ENCODE data around the gene DENND1A.

Gene DENND1A

DNA sequence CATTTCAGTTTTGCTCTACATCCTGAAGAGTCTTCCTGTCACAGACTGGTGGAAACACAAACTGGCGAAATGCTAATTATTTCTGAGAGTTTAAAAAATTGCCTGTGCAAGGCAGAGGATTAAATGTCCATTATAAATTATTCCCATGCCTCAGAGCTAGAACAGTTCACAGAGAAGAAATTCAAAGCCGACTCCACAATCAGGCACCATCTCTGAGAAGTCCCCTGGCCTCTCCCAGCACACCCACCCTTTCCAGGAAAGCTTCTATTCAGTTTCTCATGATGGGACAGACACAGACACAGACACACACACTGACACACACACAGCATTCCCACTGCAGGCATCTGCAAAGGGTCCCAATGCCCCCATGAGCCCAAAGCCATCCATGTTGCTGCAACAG is 253.1 kb downstream of the DENND1A start:
- H3K27me3 ChIP-seq (ENCODE audit: control insufficient read depth in 3 of 3, insufficient read depth in 3 of 3, low read depth in 1 of 3, low read length in 3 of 3), result no peaks in the 10 kb centered on the region
- peak overlapping the region; percentile 44 for H3K18ac ChIP-seq (ENCODE audit: low read length)
- no CpG with 5 or more reads among the region's 2 CpGs for WGBS, 2 donors (ENCODE audit: extremely low coverage in 2 of 2, insufficient read length in 2 of 2, insufficient replicate concordance in 1 of 2)
- H4K91ac ChIP-seq (ENCODE audit: low read depth, low read length, poor library complexity), result no peak overlapping the region
- no peak for DNase-seq (ENCODE audit: low spot score)
- no peak overlapping the region for H2AK5ac ChIP-seq (ENCODE audit: low read depth, low read length)
- peaks cover 0 to 11% of the 10 kb centered on the region in 2 donors for H3K4me1 ChIP-seq (ENCODE audit: control insufficient read depth in 2 of 2, insufficient read depth in 1 of 2, low read depth in 1 of 2, low read length in 2 of 2)
- H3K9ac ChIP-seq (ENCODE audit: low read depth, low read length, poor library complexity), result no peak overlapping the region
- H3K79me1 ChIP-seq (ENCODE audit: low read depth, low read length), result peaks cover 3% of the 10 kb centered on the region
- H2BK5ac ChIP-seq (ENCODE audit: low read length), result no peak overlapping the region
- no peak overlapping the region for H3K14ac ChIP-seq (ENCODE audit: low read length)
- H3K23ac ChIP-seq (ENCODE audit: low read depth, low read length, poor library complexity), result no peak overlapping the region
- H4K8ac ChIP-seq (ENCODE audit: low read depth, low read length), result no peak overlapping the region
- no peak overlapping the region for H3K4ac ChIP-seq (ENCODE audit: low read length)
- H2AFZ ChIP-seq (ENCODE audit: low read length), result no peak overlapping the region
- H2BK120ac ChIP-seq (ENCODE audit: low read depth, low read length), result no peak overlapping the region
- H3K4me2 ChIP-seq (ENCODE audit: insufficient read depth, low read length, poor library complexity, severe bottlenecking), result no peak overlapping the region
- peaks cover 0 to 3% of the 10 kb centered on the region in 2 donors for H3K36me3 ChIP-seq (replicated peaks in 1 of 2; ENCODE audit: control insufficient read depth in 2 of 2, insufficient read depth in 2 of 2, low read length in 2 of 2)
- peaks cover 13 to 27% of the 10 kb centered on the region in 2 donors for H3K9me3 ChIP-seq (replicated peaks in 1 of 2; ENCODE audit: control insufficient read depth in 2 of 2, insufficient read depth in 1 of 2, low read depth in 1 of 2, low read length in 2 of 2)
- no peak overlapping the region for H2BK15ac ChIP-seq (ENCODE audit: low read length)
- no peak overlapping the region for H2BK12ac ChIP-seq (ENCODE audit: low read length)
- H3K4me3 ChIP-seq (ENCODE audit: low read length in 2 of 2), result no peak overlapping the region
- H3K27ac ChIP-seq (replicated peaks; ENCODE audit: low read length), result no peak overlapping the region

- no peak overlapping the region for H3K9ac ChIP-seq (ENCODE audit: low read depth, low read length, poor library complexity)
- H3K4me3 ChIP-seq (ENCODE audit: low read length in 2 of 2), result no peak overlapping the region
- peak overlapping the region; percentile 27 for H3K18ac ChIP-seq (ENCODE audit: low read length)
- no peak overlapping the region for H4K91ac ChIP-seq (ENCODE audit: low read depth, low read length, poor library complexity)
- H3K4me1 ChIP-seq (ENCODE audit: control insufficient read depth in 2 of 2, insufficient read depth in 1 of 2, low read depth in 1 of 2, low read length in 2 of 2), result peaks cover 6 to 12% of the 10 kb centered on the region in 2 donors
- H3K23ac ChIP-seq (ENCODE audit: low read depth, low read length, poor library complexity), result no peak overlapping the region
- H3K4me2 ChIP-seq (ENCODE audit: insufficient read depth, low read length, poor library complexity, severe bottlenecking), result no peak overlapping the region
- no peak overlapping the region for H2BK15ac ChIP-seq (ENCODE audit: low read length)
- no peak overlapping the region for H3K4ac ChIP-seq (ENCODE audit: low read length)
- H2BK12ac ChIP-seq (ENCODE audit: low read length), result no peak overlapping the region
- peaks cover 10 to 30% of the 10 kb centered on the region in 2 donors for H3K9me3 ChIP-seq (replicated peaks in 1 of 2; ENCODE audit: control insufficient read depth in 2 of 2, insufficient read depth in 1 of 2, low read depth in 1 of 2, low read length in 2 of 2)
- H3K79me1 ChIP-seq (ENCODE audit: low read depth, low read length), result peaks cover 3% of the 10 kb centered on the region
- no CpG with 5 or more reads among the region's 3 CpGs for WGBS, 2 donors (ENCODE audit: extremely low coverage in 2 of 2, insufficient read length in 2 of 2, insufficient replicate concordance in 1 of 2)
- H3K14ac ChIP-seq (ENCODE audit: low read length), result no peak overlapping the region
- H3K36me3 ChIP-seq (replicated peaks in 1 of 2; ENCODE audit: control insufficient read depth in 2 of 2, insufficient read depth in 2 of 2, low read length in 2 of 2), result peaks cover 0 to 5% of the 10 kb centered on the region in 2 donors
- no peaks in the 10 kb centered on the region for H3K27me3 ChIP-seq (ENCODE audit: control insufficient read depth in 3 of 3, insufficient read depth in 3 of 3, low read depth in 1 of 3, low read length in 3 of 3)
- H2BK120ac ChIP-seq (ENCODE audit: low read depth, low read length), result no peak overlapping the region
- H2AK5ac ChIP-seq (ENCODE audit: low read depth, low read length), result no peak overlapping the region
- H3K27ac ChIP-seq (replicated peaks; ENCODE audit: low read length), result peak overlapping the region; percentile 8
- no peak overlapping the region for H2AFZ ChIP-seq (ENCODE audit: low read length)
- no peak overlapping the region for H2BK5ac ChIP-seq (ENCODE audit: low read length)
- peak; percentile 15 for DNase-seq (ENCODE audit: low spot score)
- H4K8ac ChIP-seq (ENCODE audit: low read depth, low read length), result no peak overlapping the region
These were observed 260.6 kb downstream of the DENND1A start for GRCh38 chr9:123669346-123669745.

DNA sequence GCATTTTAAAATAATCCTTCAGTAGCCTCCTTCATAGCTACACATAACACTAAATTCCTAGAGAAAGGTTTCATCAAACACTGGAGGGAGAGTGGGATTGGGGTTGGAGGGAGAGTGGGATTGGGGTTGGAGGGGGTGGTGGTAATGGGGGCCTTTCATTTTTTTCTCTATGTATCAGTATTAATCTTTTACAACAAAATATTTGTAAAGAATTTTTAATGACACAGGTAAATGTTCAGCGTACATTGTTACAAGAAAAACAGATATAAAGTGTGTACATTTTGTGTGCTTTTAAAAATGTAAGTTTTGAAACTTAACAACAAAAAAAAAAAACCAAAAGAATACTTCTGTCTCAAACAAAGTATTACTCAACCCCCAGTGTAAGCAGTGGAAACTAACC is 266.4 kb downstream of the DENND1A start:
- Histone ChIP-seq H4K91ac (ENCODE audit: low read depth, low read length, poor library complexity) (no peak overlapping the region), H3K27ac (replicated peaks; ENCODE audit: low read length) (no peak overlapping the region), H3K23ac (ENCODE audit: low read depth, low read length, poor library complexity) (no peak overlapping the region), H2BK5ac (ENCODE audit: low read length) (no peak overlapping the region), H2AK5ac (ENCODE audit: low read depth, low read length) (no peak overlapping the region), H3K4me1 (ENCODE audit: control insufficient read depth in 2 of 2, insufficient read depth in 1 of 2, low read depth in 1 of 2, low read length in 2 of 2) (peaks cover 6 to 12% of the 10 kb centered on the region in 2 donors), H2BK120ac (ENCODE audit: low read depth, low read length) (no peak overlapping the region), H3K4me3 (ENCODE audit: low read length in 2 of 2) (no peak overlapping the region), H3K9me3 (replicated peaks in 1 of 2; ENCODE audit: control insufficient read depth in 2 of 2, insufficient read depth in 1 of 2, low read depth in 1 of 2, low read length in 2 of 2) (peaks cover 5 to 27% of the 10 kb centered on the region in 2 donors), H3K79me1 (ENCODE audit: low read depth, low read length) (no peaks in the 10 kb centered on the region), H2BK15ac (ENCODE audit: low read length) (no peak overlapping the region), H2AFZ (ENCODE audit: low read length) (no peak overlapping the region), H3K4ac (ENCODE audit: low read length) (no peak overlapping the region), H3K18ac (ENCODE audit: low read length) (no peak overlapping the region), H3K36me3 (replicated peaks in 1 of 2; ENCODE audit: control insufficient read depth in 2 of 2, insufficient read depth in 2 of 2, low read length in 2 of 2) (peaks cover 0 to 4% of the 10 kb centered on the region in 2 donors), H4K8ac (ENCODE audit: low read depth, low read length) (no peak overlapping the region), H3K14ac (ENCODE audit: low read length) (no peak overlapping the region), H3K4me2 (ENCODE audit: insufficient read depth, low read length, poor library complexity, severe bottlenecking) (no peak overlapping the region), H3K27me3 (ENCODE audit: control insufficient read depth in 3 of 3, insufficient read depth in 3 of 3, low read depth in 1 of 3, low read length in 3 of 3) (no peaks in the 10 kb centered on the region), H3K9ac (ENCODE audit: low read depth, low read length, poor library complexity) (no peak overlapping the region), H2BK12ac (ENCODE audit: low read length) (no peak overlapping the region)
- no CpG with 5 or more reads among the region's 1 CpG for WGBS, 2 donors (ENCODE audit: extremely low coverage in 2 of 2, insufficient read length in 2 of 2, insufficient replicate concordance in 1 of 2)
- DNase-seq (ENCODE audit: low spot score), result no peak

- Histone ChIP-seq H2AK5ac (ENCODE audit: low read depth, low read length) (no peak overlapping the region), H3K4ac (ENCODE audit: low read length) (no peak overlapping the region), H2BK5ac (ENCODE audit: low read length) (no peak overlapping the region), H3K27ac (replicated peaks; ENCODE audit: low read length) (no peak overlapping the region), H3K4me2 (ENCODE audit: insufficient read depth, low read length, poor library complexity, severe bottlenecking) (no peak overlapping the region), H2BK12ac (ENCODE audit: low read length) (no peak overlapping the region), H4K91ac (ENCODE audit: low read depth, low read length, poor library complexity) (no peak overlapping the region), H3K4me1 (ENCODE audit: control insufficient read depth in 2 of 2, insufficient read depth in 1 of 2, low read depth in 1 of 2, low read length in 2 of 2) (peaks cover 0 to 11% of the 10 kb centered on the region in 2 donors), H2AFZ (ENCODE audit: low read length) (no peak overlapping the region), H3K4me3 (ENCODE audit: low read length in 2 of 2) (no peak overlapping the region), H3K36me3 (replicated peaks in 1 of 2; ENCODE audit: control insufficient read depth in 2 of 2, insufficient read depth in 2 of 2, low read length in 2 of 2) (peaks cover 0 to 4% of the 10 kb centered on the region in 2 donors), H3K9me3 (replicated peaks in 1 of 2; ENCODE audit: control insufficient read depth in 2 of 2, insufficient read depth in 1 of 2, low read depth in 1 of 2, low read length in 2 of 2) (peaks cover 5 to 27% of the 10 kb centered on the region in 2 donors), H3K27me3 (ENCODE audit: control insufficient read depth in 3 of 3, insufficient read depth in 3 of 3, low read depth in 1 of 3, low read length in 3 of 3) (no peaks in the 10 kb centered on the region), H3K79me1 (ENCODE audit: low read depth, low read length) (no peaks in the 10 kb centered on the region), H2BK120ac (ENCODE audit: low read depth, low read length) (no peak overlapping the region), H2BK15ac (ENCODE audit: low read length) (no peak overlapping the region), H3K23ac (ENCODE audit: low read depth, low read length, poor library complexity) (no peak overlapping the region), H3K18ac (ENCODE audit: low read length) (no peak overlapping the region), H3K9ac (ENCODE audit: low read depth, low read length, poor library complexity) (no peak overlapping the region), H3K14ac (ENCODE audit: low read length) (no peak overlapping the region), H4K8ac (ENCODE audit: low read depth, low read length) (no peak overlapping the region)
- WGBS, 2 donors (ENCODE audit: extremely low coverage in 2 of 2, insufficient read length in 2 of 2, insufficient replicate concordance in 1 of 2), result no CpG with 5 or more reads among the region's 8 CpGs
- DNase-seq (ENCODE audit: low spot score), result no peak
These were observed 267.7 kb downstream of the DENND1A start for GRCh38 chr9:123662057-123662776.

All from neuronal stem cell (in vitro differentiated cells).